Neutrophil (primary cell): Measurements from ENCODE around the gene MAP1S.
A peak's percentile ranks its signal among the peaks of the same experiment; 100 is the strongest.

Experiments
- H3K27ac ChIP-seq: fragments of 200-600 bp; sonication (generic); 2 replicates; pipeline ENCODE4 v1.5.1; 2016; ENCODE audit warnings: mild to moderate bottlenecking, moderate library complexity
- H3K27me3 ChIP-seq: fragments of 200-600 bp; sonication (generic); 2 replicates; pipeline ENCODE4 v1.6.0; 2016; ENCODE audit warnings: mild to moderate bottlenecking
- H3K36me3 ChIP-seq: fragments of 200-600 bp; sonication (generic); 2 replicates; pipeline ENCODE4 v1.5.1; 2017
- H3K4me1 ChIP-seq, 2 experiments: fragments of 200-600 bp in 1 of 2; sonication (generic) in 1 of 2; 1 replicate in 1 of 2; 2 replicates in 1 of 2; pipeline versions ENCODE4 v1.5.1 to v1.6.1; 2013 to 2016; ENCODE audit warnings: low read depth in 1 of 2, low read length in 1 of 2, mild to moderate bottlenecking in 1 of 2, moderate library complexity in 1 of 2; ENCODE audit not compliant: control insufficient read depth in 1 of 2, insufficient read depth in 1 of 2
- H3K4me3 ChIP-seq, 2 experiments: fragments of 200-600 bp in 1 of 2; sonication (generic) in 1 of 2; 1 replicate in 1 of 2; 2 replicates in 1 of 2; pipeline ENCODE4 v1.5.1; 2013 to 2016; ENCODE audit warnings: low read depth in 1 of 2, low read length in 1 of 2, mild to moderate bottlenecking in 1 of 2, moderate library complexity in 1 of 2
- H3K9me3 ChIP-seq: fragments of 200-600 bp; sonication (generic); 2 replicates; pipeline ENCODE4 v1.5.1; 2016
- TF ChIP-seq, protein P1 (sequence below): fragments of 200-600 bp; sonication (generic); IDR thresholded peaks from 2 replicates; pipeline ENCODE4 v1.5.1; 2016; ENCODE audit warnings: antibody characterized with exemption

The MAP1S gene

DNA sequence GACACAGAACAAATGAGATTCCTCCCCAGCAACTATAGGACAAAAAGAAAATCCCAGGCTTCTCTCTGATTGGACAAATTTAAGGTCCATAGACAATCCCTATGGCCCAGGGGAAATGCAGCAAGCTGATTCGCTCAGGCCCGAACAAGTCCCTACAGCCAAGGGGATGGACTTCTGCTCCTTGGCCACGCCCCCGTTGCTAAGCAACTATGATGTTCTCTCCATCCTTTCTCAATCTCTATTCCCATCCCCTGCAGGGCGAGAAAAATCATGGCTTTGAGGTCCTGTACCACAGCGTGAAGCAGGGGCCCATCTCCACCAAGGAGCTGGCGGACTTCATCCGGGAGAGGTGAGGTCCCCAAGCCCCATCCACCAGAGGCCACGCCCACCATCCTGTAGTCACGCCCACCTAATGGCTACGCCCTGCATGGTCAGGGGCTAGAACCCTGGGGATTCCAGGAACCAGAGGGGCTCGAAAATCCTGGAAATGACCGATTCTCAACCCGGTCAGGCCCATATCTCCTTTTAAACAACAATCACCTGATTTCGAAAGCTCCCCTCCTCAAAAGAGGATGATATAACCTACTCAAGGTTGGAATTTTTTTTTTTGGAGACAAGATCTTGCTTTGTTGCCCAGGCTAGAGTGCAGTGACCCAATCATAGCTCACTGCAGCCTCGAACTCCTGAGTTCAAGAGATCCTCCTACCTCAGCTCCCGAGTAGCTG, 43.4 kb downstream of the MAP1S start:
- peak overlapping the region; percentile 50 for H3K27ac ChIP-seq
- TF ChIP-seq, protein P1, sequence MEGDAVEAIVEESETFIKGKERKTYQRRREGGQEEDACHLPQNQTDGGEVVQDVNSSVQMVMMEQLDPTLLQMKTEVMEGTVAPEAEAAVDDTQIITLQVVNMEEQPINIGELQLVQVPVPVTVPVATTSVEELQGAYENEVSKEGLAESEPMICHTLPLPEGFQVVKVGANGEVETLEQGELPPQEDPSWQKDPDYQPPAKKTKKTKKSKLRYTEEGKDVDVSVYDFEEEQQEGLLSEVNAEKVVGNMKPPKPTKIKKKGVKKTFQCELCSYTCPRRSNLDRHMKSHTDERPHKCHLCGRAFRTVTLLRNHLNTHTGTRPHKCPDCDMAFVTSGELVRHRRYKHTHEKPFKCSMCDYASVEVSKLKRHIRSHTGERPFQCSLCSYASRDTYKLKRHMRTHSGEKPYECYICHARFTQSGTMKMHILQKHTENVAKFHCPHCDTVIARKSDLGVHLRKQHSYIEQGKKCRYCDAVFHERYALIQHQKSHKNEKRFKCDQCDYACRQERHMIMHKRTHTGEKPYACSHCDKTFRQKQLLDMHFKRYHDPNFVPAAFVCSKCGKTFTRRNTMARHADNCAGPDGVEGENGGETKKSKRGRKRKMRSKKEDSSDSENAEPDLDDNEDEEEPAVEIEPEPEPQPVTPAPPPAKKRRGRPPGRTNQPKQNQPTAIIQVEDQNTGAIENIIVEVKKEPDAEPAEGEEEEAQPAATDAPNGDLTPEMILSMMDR = no peak
- H3K9me3 ChIP-seq = no peaks in the 10 kb centered on the region
- no peak overlapping the region for H3K4me3 ChIP-seq
- peaks cover 37 to 39% of the 10 kb centered on the region in 2 experiments for H3K4me1 ChIP-seq
- peaks cover 60% of the 10 kb centered on the region for H3K36me3 ChIP-seq
- H3K27me3 ChIP-seq = no peaks in the 10 kb centered on the region

DNA sequence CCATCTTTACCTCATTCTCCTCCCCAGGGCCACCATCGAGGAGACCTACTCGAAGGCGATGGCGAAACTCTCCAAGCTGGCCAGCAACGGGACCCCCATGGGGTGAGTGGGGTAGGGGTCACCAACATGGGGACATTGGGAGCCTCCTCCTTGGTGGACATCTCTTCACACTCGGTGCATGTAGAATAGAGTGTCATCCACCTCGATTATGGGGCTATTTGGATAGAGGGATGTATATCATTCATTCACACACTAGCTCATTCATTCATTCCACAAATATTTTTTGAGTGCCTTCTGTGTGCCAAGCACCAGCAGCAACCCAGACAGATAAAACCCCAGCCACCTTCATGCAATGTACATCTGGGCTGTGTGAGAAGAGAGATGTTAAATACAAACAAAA, 45.1 kb downstream of the MAP1S start:
- H3K4me3 ChIP-seq = peak overlapping the region in 1 of 2 experiments; percentile 5
- peaks cover 37 to 39% of the 10 kb centered on the region in 2 experiments for H3K4me1 ChIP-seq
- no peaks in the 10 kb centered on the region for H3K27me3 ChIP-seq
- H3K36me3 ChIP-seq = peaks cover 68% of the 10 kb centered on the region
- TF ChIP-seq, protein P1 = no peak
- H3K9me3 ChIP-seq = no peaks in the 10 kb centered on the region
- H3K27ac ChIP-seq = peak overlapping the region; percentile 95

DNA sequence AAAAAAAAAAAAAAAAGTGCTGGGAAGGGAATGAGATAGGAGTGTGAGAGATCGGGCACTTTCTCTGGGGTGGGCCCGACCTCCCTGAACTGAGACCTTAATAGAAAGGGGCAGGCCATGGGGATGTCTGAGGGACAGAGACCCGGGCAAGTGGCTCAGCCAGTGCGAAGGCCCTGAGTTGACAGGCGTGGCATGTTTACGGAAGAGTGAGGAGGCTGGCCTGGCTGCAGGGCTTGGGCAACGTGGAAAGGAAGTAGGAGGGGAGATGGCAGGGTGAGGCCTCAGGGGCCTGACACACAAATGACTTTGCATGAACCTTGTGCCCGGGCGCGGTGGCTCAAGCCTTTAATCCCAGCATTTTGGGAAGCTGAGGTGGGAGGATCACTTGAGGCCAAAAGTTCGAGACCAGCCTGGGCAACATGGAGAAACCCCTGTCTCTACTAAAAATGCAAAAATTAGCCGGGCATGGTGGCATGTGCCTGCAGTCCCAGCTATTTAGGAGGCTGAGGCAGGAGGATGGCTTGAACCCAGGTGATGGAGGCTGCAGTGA, 45.9 kb downstream of the MAP1S start:
- Histone ChIP-seq H3K27ac (peak overlapping the region; percentile 95), H3K36me3 (peaks cover 68% of the 10 kb centered on the region)

DNA sequence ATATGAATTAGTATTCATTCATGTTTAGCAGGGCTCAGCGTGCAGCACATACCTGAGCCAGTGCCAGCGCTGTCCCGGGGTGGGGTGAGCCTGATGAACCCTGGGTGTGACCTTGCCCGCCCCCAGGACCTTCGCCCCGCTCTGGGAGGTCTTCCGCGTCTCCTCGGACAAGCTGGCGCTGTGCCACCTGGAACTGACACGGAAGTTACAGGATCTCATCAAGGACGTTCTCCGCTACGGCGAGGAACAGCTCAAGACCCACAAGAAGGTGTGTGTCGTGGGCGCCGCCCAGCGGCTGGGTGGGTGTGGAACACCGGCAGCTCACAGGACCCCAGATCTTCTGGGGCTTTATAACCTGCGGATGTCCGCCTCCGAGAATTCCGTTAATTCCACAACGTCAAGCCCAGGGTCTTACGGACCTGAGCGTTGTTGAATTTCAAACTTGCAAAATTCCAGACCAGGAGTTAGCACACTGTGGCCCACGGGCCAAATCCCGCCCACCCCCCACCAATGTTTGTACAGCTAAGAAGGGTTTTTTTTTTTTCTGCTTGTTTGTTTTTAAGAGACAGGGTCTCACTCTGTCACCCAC, 47.4 kb downstream of the MAP1S start:
- TF ChIP-seq, protein P1 = peak; percentile 81
- Histone ChIP-seq H3K4me3 (peak overlapping the region; percentile 17 to 24), H3K27me3 (no peaks in the 10 kb centered on the region), H3K9me3 (no peaks in the 10 kb centered on the region), H3K36me3 (peaks cover 68% of the 10 kb centered on the region), H3K27ac (peak overlapping the region; percentile 95), H3K4me1 (peaks cover 37 to 39% of the 10 kb centered on the region in 2 experiments)

More for the DNA sequence above, 45.9 kb downstream of the MAP1S start:
- no peaks in the 10 kb centered on the region for H3K27me3 ChIP-seq
- TF ChIP-seq, protein P1 = peak; percentile 26
- H3K9me3 ChIP-seq = no peaks in the 10 kb centered on the region
- H3K4me1 ChIP-seq = peaks cover 37 to 39% of the 10 kb centered on the region in 2 experiments
- H3K4me3 ChIP-seq = peak overlapping the region; percentile 23 to 39

DNA sequence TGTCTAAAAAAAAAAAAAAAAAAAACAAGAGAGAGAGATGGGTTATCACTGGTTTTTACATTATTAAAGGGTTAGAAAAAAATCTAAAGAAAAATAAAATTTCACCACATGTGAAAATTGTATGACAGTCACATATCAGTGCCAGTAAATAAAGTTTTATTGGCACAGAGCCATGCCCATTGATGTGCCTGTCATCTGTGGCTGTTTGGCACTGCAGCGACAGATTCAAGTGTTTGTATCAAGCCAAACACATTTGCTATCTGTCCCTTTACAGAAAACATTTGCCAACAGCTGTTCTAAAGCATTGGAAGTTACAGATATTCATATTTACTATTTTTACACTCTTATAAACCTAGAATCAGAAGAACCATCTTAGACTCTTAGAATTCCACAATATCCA, 48.3 kb downstream of the MAP1S start:
- Histone ChIP-seq H3K4me3 (no peak overlapping the region), H3K27ac (no peak overlapping the region), H3K9me3 (no peaks in the 10 kb centered on the region), H3K27me3 (no peaks in the 10 kb centered on the region), H3K36me3 (peaks cover 74% of the 10 kb centered on the region), H3K4me1 (peaks cover 37 to 38% of the 10 kb centered on the region in 2 experiments)
- TF ChIP-seq, protein P1 = no peak
